ENCODE data around the gene AGXT.

AGXT gene

DNA sequence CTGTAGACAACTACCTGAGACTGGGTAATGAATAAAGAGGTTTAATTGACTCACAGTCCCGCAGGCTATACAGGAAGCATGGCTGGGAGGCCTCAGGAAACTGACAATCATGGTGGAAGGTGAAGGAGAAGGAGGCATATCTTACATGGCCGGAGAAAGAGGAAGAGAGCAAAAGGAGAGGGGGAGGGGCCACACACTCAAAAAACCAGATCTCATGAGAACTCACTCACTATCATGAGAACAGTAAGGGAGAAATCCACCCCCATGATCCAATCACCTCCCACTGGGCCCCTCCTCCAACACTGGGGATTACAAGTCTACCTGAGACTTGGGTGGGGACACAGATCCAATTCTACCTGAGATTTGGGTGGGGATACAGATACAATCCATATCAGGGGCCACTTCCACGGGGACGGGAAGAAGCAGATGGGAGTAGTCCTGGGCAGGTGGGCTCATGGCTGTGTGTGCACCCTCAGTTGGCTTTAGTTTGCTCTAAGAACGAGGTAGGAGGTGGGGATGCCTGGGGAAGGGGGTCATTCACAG is 17.5 kb downstream of the AGXT start:
- no peak overlapping the region for H3K4me3 ChIP-seq (ENCODE audit: low read depth, low read length)
- no peaks in the 10 kb centered on the region for H3K36me3 ChIP-seq (ENCODE audit: control insufficient read depth, insufficient read depth, low read length)
- no peaks in the 10 kb centered on the region for H3K27me3 ChIP-seq (ENCODE audit: control insufficient read depth, insufficient read depth, low read length)
- no peak overlapping the region for H3K9ac ChIP-seq (ENCODE audit: low read depth, low read length)
- no peaks in the 10 kb centered on the region for H3K9me3 ChIP-seq (ENCODE audit: control insufficient read depth, insufficient read depth, low read length)
- no peaks in the 10 kb centered on the region for H3K4me1 ChIP-seq (ENCODE audit: control insufficient read depth, insufficient read depth, low read length)

DNA sequence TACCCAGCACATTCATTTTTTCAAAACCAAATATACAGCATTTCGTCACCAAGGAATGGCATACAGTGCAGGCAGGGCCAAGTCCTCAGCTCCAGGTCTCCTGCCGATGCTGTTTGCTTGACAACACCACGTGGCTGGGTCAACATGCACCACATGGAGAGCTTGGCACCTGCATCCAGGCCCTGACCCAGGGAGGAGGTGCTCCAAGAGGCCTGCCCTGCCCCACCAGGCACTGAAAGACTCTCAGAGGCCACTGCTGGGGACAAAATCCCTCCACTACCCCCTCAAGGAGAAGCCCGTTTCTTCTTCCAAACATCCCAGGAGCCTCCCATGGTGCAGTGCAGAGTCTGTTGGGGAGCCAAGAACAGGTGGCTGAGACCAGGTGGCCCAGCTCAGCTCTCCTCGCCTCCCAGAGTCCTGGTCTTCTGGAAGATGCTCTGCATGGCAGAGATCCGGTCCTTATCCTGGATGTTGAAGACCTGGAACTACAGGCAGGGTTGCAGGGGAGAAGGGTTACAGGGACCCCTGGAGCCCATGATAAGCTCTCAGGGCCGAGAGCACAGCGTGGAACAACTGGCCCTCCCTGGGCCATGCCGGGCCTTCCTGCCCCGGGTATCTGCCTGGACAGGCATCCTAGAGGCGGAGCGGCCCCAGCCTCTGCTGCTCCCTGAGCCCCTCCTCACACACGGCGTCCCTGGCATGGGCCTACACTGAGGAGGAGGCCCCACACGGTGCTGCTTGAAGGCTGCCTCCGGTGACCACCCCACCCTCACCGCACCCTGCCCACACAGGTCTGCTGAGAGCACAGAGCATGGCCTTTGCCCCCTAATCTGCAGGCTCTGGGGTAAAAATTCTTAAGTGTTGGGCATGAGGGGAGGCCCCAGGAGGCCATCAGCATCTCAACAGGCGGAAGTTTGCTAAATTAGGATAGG is 18.3 kb downstream of the AGXT start:
- Histone ChIP-seq H3K9ac (ENCODE audit: low read depth, low read length) (no peak overlapping the region), H3K4me3 (ENCODE audit: low read depth, low read length) (no peak overlapping the region), H3K4me1 (ENCODE audit: control insufficient read depth, insufficient read depth, low read length) (no peaks in the 10 kb centered on the region), H3K36me3 (ENCODE audit: control insufficient read depth, insufficient read depth, low read length) (no peaks in the 10 kb centered on the region), H3K27me3 (ENCODE audit: control insufficient read depth, insufficient read depth, low read length) (no peaks in the 10 kb centered on the region), H3K9me3 (ENCODE audit: control insufficient read depth, insufficient read depth, low read length) (no peaks in the 10 kb centered on the region)

DNA sequence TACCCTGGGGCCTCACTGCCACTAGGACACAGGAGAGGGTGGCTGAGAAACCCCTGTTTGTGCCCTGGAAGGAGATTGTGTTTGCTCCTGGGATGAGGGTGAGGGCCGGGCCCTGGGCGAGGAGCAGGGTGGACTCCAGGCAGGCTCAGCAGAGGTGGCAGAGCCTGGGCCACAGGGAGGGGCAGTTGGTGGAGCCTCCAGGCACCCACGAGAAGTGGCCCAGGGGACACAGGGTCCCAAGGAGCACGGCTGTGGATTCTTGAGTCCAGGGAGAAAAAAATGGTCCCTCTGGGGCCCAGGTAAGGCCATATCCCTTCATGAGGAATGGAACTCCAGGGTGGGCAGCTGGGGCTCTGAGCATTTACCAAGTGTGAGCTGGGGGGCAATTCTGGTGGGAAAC is 19.0 kb downstream of the AGXT start:
- H3K36me3 ChIP-seq (ENCODE audit: control insufficient read depth, insufficient read depth, low read length), result no peaks in the 10 kb centered on the region
- H3K4me3 ChIP-seq (ENCODE audit: low read depth, low read length), result no peak overlapping the region
- H3K9me3 ChIP-seq (ENCODE audit: control insufficient read depth, insufficient read depth, low read length), result no peaks in the 10 kb centered on the region
- H3K27me3 ChIP-seq (ENCODE audit: control insufficient read depth, insufficient read depth, low read length), result no peaks in the 10 kb centered on the region
- no peaks in the 10 kb centered on the region for H3K4me1 ChIP-seq (ENCODE audit: control insufficient read depth, insufficient read depth, low read length)
- H3K9ac ChIP-seq (ENCODE audit: low read depth, low read length), result no peak overlapping the region

DNA sequence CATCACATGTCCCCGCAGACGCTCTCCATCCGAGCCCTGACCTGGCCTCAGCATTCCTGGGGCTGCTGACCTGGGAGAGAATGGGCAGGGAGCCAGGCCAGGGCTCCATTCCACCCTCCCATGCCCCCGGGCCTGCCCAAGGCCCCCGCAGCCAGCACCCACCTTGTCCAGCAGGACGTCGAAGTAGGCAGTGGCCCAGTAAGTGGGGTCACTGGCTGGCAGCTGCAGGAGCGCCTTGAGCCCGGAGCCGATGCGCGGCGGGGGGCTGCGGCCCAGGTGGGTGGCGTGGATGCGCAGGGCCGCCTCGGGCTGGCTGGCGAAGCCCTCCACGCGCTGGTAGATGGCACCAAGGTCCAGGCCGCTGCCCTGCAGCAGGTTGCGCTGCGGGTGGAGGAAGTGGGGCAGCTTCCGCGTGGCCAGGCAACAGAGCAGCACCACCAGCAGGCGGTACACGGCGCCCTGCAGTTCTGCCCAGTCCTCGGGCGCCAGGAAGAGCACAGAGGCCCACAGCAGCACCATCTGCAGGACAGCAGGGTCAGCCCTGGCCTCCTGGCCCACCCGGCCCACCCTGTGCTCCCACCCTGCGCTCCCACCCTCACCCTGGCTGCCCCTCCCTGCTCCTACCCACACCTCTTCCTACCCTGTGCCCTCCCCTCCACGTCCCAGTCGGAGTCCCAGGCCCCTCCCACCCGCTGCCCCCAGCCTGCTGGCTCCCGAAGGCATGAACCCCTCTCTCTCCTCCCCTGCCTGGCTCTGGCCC is 19.7 kb downstream of the AGXT start:
- Histone ChIP-seq H3K9me3 (ENCODE audit: control insufficient read depth, insufficient read depth, low read length) (no peaks in the 10 kb centered on the region), H3K4me1 (ENCODE audit: control insufficient read depth, insufficient read depth, low read length) (no peaks in the 10 kb centered on the region), H3K36me3 (ENCODE audit: control insufficient read depth, insufficient read depth, low read length) (no peaks in the 10 kb centered on the region), H3K27me3 (ENCODE audit: control insufficient read depth, insufficient read depth, low read length) (no peaks in the 10 kb centered on the region), H3K4me3 (ENCODE audit: low read depth, low read length) (no peak overlapping the region), H3K9ac (ENCODE audit: low read depth, low read length) (no peak overlapping the region)

DNA sequence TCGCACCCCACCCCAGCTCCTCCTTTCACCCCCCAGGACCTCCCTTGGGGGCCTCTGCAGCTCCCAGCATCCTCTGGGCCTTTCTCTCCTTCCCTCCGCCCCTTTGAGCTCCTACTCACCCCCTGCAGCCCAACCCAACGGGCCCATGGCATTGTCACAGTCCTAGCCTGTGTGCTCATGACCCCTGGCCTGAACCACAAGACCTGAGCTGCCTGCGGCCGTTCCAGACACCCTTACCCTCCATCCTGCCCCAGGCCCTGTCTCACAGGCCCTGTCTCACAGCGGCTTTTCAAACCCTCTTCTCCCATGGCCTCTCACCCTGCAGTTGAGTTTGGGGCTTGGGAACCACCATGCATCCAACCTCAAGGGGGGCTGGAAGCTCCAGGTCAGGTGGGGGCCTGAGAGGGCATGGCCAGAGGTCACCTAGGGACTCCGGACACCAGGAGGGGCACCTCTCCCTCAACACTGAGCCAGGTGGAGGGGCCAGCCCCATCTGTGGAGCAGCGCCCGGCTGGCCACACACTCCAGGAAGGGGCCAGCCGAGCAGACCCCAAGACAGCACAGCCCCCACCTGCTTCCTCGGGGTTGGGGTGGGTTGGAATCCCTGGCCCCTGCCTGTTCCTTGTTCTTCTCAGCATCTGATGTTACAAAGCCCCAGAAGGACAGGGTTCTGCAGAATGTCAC is 20.4 kb downstream of the AGXT start:
- no peaks in the 10 kb centered on the region for H3K36me3 ChIP-seq (ENCODE audit: control insufficient read depth, insufficient read depth, low read length)
- H3K9me3 ChIP-seq (ENCODE audit: control insufficient read depth, insufficient read depth, low read length), result no peaks in the 10 kb centered on the region
- H3K4me3 ChIP-seq (ENCODE audit: low read depth, low read length), result no peak overlapping the region
- H3K9ac ChIP-seq (ENCODE audit: low read depth, low read length), result no peak overlapping the region
- no peaks in the 10 kb centered on the region for H3K4me1 ChIP-seq (ENCODE audit: control insufficient read depth, insufficient read depth, low read length)
- H3K27me3 ChIP-seq (ENCODE audit: control insufficient read depth, insufficient read depth, low read length), result no peaks in the 10 kb centered on the region

DNA sequence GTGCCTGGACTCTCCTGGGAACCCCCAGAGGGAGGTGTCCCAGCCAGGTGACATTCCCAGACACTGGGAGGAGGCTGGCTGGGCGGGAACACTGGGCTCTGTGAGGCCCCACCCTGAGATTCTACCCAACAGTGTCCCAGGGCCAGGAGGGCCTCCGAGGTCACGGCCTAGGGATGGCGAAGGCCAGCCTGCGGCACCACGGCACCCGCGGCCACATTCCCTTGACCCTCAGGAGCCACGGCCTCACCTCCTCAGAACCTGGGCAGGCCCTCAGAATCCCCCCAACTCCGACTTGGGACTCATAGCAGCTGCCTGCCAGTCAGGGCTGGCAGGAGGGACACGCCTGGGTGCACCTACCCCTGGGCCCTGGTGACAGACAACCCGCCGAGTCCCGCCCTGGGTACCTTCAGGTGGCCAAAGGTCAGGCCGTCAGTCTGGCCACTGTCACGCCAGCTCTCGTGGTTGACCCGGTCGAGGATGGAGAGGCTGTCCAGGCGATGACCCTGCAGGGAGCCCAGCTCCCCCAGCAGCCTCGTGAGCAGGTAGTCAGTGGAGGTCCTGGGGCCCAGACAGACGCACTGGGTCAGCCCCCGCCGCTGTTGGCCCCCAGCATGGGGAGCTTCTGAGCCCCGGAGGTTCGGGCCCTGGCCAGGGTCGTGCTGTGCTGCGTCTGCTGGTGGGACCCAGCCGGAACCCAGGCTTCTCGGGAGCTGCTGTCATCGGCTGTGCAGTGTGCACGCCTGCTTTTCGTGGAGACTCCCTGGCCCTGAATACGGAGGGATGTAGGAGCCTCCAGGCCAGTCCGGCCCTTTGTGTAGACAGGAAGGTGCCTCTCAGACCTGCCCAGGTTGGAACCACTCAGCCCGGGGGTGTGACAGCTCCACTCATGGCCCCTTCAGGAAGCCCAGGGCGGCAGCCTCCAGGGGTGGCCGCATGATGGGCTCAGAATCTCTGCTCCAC is 21.3 kb downstream of the AGXT start:
- no peaks in the 10 kb centered on the region for H3K36me3 ChIP-seq (ENCODE audit: control insufficient read depth, insufficient read depth, low read length)
- H3K4me3 ChIP-seq (ENCODE audit: low read depth, low read length), result no peak overlapping the region
- H3K4me1 ChIP-seq (ENCODE audit: control insufficient read depth, insufficient read depth, low read length), result no peaks in the 10 kb centered on the region
- H3K9me3 ChIP-seq (ENCODE audit: control insufficient read depth, insufficient read depth, low read length), result no peaks in the 10 kb centered on the region
- no peaks in the 10 kb centered on the region for H3K27me3 ChIP-seq (ENCODE audit: control insufficient read depth, insufficient read depth, low read length)
- H3K9ac ChIP-seq (ENCODE audit: low read depth, low read length), result no peak overlapping the region

DNA sequence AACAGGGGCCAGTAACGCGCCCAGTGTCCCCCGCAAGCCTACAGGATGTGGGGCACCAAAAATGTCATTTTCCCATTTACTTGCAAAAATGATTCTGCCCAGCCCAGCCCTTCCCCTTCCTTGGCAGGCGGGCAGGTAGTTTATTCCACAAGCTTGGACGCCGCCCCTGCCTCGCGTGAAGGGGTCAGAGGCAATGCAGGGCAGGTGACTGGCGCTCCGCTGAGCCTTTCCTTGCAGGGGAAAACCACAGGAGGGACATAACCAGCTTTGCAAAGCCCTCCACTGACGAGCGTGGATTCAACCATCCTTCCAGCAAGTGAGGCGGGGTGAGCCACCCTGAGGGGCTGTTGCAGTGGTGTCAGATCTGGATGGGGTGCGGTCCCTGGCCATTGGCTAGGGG is 22.1 kb downstream of the AGXT start:
- Histone ChIP-seq H3K4me3 (ENCODE audit: low read depth, low read length) (no peak overlapping the region), H3K9ac (ENCODE audit: low read depth, low read length) (no peak overlapping the region), H3K27me3 (ENCODE audit: control insufficient read depth, insufficient read depth, low read length) (no peaks in the 10 kb centered on the region), H3K9me3 (ENCODE audit: control insufficient read depth, insufficient read depth, low read length) (no peaks in the 10 kb centered on the region), H3K36me3 (ENCODE audit: control insufficient read depth, insufficient read depth, low read length) (no peaks in the 10 kb centered on the region), H3K4me1 (ENCODE audit: control insufficient read depth, insufficient read depth, low read length) (no peaks in the 10 kb centered on the region)

DNA sequence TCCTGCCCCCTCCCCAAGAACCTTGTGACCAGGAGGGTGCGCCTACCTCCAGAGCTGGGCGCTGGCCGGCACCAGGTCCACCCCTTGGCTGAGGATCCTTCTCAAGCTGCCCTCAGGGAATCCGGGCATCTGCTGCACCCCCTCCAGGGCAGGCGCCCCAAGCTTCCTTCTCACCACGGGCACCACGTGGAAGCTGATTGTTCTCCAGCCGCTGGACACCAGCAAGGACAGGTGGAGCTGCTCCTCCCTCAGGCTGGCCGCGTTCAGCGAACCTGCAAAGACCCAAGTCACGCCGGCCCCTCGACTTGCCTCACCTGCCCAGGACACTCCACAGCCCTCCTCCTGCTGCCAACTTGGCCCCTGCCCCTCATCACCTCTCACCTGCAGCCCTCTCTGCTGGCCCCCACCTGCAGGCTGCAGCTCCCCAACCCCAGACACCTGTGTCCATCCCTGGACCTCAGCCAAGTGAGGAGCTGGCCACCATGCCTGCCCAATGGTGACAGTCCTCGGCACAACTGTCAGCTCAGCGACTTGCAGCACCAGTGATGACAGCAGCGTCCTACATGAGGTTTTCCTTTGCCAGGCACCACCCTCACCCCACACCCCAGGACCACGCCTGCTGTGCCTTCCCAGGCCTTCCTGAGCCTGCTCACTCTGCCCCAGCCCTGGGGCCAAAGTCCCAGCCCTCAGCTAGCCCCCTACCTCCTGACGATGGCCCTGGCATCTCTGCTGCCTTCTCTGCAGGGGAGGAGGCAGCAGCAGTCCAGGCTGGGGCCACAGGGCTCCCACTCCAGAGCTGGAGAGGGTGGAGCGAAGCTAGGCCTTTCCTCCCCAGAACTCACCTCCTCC is 23.1 kb downstream of the AGXT start:
- no peak overlapping the region for H3K4me3 ChIP-seq (ENCODE audit: low read depth, low read length)
- no peaks in the 10 kb centered on the region for H3K4me1 ChIP-seq (ENCODE audit: control insufficient read depth, insufficient read depth, low read length)
- no peaks in the 10 kb centered on the region for H3K36me3 ChIP-seq (ENCODE audit: control insufficient read depth, insufficient read depth, low read length)
- no peak overlapping the region for H3K9ac ChIP-seq (ENCODE audit: low read depth, low read length)
- no peaks in the 10 kb centered on the region for H3K27me3 ChIP-seq (ENCODE audit: control insufficient read depth, insufficient read depth, low read length)
- H3K9me3 ChIP-seq (ENCODE audit: control insufficient read depth, insufficient read depth, low read length), result no peaks in the 10 kb centered on the region

DNA sequence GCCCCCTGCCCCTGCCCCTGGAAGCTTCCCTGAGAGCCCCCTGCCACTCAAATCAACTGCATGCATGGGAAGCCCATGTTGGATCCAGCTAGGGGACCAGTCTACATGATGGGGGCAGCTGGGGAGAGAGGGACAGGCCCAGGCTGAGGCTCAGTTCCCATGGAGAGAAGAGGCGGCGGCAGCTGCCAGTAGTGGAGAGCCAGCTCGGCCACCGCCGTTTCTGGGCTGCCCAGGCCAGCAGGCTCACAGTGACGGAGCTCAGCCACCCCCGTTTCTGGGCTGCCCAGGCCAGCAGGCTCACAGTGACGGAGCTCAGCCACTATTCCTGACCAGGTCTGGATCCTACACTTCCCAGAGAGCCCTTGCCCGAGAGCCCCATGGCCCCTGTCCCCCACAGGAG is 23.7 kb downstream of the AGXT start:
- Histone ChIP-seq H3K9me3 (ENCODE audit: control insufficient read depth, insufficient read depth, low read length) (no peaks in the 10 kb centered on the region), H3K36me3 (ENCODE audit: control insufficient read depth, insufficient read depth, low read length) (no peaks in the 10 kb centered on the region), H3K4me3 (ENCODE audit: low read depth, low read length) (no peak overlapping the region), H3K4me1 (ENCODE audit: control insufficient read depth, insufficient read depth, low read length) (no peaks in the 10 kb centered on the region), H3K9ac (ENCODE audit: low read depth, low read length) (no peak overlapping the region), H3K27me3 (ENCODE audit: control insufficient read depth, insufficient read depth, low read length) (no peaks in the 10 kb centered on the region)

DNA sequence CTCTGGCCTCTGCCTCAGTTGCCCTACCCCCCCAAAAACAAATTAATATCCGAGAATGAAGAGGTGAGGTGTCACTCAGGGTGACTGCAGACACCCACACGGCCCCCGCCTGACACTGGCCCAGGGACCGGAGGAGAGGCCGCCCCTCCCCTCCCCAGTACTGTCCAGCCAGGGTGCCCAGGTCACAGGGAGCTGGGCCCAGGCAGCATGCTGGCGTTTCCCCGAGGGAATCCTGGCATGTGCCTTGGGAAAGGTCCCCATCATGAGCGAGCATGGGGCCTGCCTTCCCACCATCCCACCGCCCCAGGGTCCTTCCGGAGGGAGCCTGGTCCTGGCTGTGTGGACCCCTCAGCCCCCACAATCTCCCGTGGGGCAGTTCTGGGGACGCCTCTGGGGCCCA is 24.3 kb downstream of the AGXT start:
- H3K4me1 ChIP-seq (ENCODE audit: control insufficient read depth, insufficient read depth, low read length), result no peaks in the 10 kb centered on the region
- H3K9ac ChIP-seq (ENCODE audit: low read depth, low read length), result no peak overlapping the region
- H3K27me3 ChIP-seq (ENCODE audit: control insufficient read depth, insufficient read depth, low read length), result no peaks in the 10 kb centered on the region
- H3K4me3 ChIP-seq (ENCODE audit: low read depth, low read length), result no peak overlapping the region
- H3K36me3 ChIP-seq (ENCODE audit: control insufficient read depth, insufficient read depth, low read length), result no peaks in the 10 kb centered on the region
- no peaks in the 10 kb centered on the region for H3K9me3 ChIP-seq (ENCODE audit: control insufficient read depth, insufficient read depth, low read length)

Measured in iPS-15b (cell line).